WTC11 (cell line): ENCODE data around the gene ARSK. TPM values are rescaled to one million over a fixed set of nuclear protein-coding genes. Genes with fewer than 3 reads are reported as not detected.
A peak's percentile ranks its signal among the peaks of the same experiment; 100 is the strongest.

Experiments
- ATF1 ChIP-seq: sonication (generic); formaldehyde crosslinking; IDR thresholded peaks from 2 replicates; pipeline ENCODE4 v1.8.1; 2023; ENCODE audit warnings: mild to moderate bottlenecking, moderate library complexity, missing genetic modification reagents
- ATF2 ChIP-seq: sonication (generic); formaldehyde crosslinking; IDR thresholded peaks from 2 replicates; pipeline ENCODE4 v1.8.1; 2022; ENCODE audit warnings: low read depth, missing genetic modification reagents, borderline replicate concordance
- CBFB ChIP-seq: sonication (generic); formaldehyde crosslinking; IDR thresholded peaks from 2 replicates; pipeline ENCODE4 v1.8.1; 2022; ENCODE audit warnings: mild to moderate bottlenecking, low read depth, missing genetic modification reagents
- E2F1 ChIP-seq: sonication (generic); formaldehyde crosslinking; IDR thresholded peaks from 2 replicates; pipeline ENCODE4 v1.8.0; 2022; ENCODE audit warnings: mild to moderate bottlenecking, missing genetic modification reagents
- E2F5 ChIP-seq: sonication (generic); formaldehyde crosslinking; IDR thresholded peaks from 2 replicates; pipeline ENCODE4 v1.8.1; 2022; ENCODE audit warnings: mild to moderate bottlenecking, moderate library complexity, missing genetic modification reagents
- EMX1 ChIP-seq: fragments of 250-450 bp; sonication (Bioruptor Pico); IDR thresholded peaks from 2 replicates; pipeline ENCODE4 v1.8.0; 2021; ENCODE audit warnings: mild to moderate bottlenecking
- ESRRA ChIP-seq: sonication (generic); formaldehyde crosslinking; IDR thresholded peaks from 2 replicates; pipeline ENCODE4 v1.8.1; 2022; ENCODE audit warnings: mild to moderate bottlenecking, missing genetic modification reagents, borderline replicate concordance
- FOXP4 ChIP-seq: sonication (generic); formaldehyde crosslinking; IDR thresholded peaks from 2 replicates; pipeline ENCODE4 v1.8.0; 2022; ENCODE audit warnings: mild to moderate bottlenecking, missing genetic modification reagents
- GABPB1 ChIP-seq: sonication (generic); formaldehyde crosslinking; IDR thresholded peaks from 2 replicates; pipeline ENCODE4 v1.8.1; 2023; ENCODE audit warnings: mild to moderate bottlenecking, missing genetic modification reagents
- GRHL2 ChIP-seq: fragments of 250-450 bp; sonication (Bioruptor Pico); IDR thresholded peaks from 2 replicates; pipeline ENCODE4 v1.8.0; 2022; ENCODE audit warnings: mild to moderate bottlenecking, moderate library complexity; ENCODE audit not compliant: insufficient replicate concordance, severe bottlenecking
- HMGXB4 ChIP-seq: sonication (generic); formaldehyde crosslinking; IDR thresholded peaks from 2 replicates; pipeline ENCODE4 v1.8.1; 2023; ENCODE audit warnings: mild to moderate bottlenecking, moderate library complexity, missing genetic modification reagents
- JAZF1 ChIP-seq: fragments of 250-450 bp; sonication (Bioruptor Pico); IDR thresholded peaks from 2 replicates; pipeline ENCODE4 v1.9.0; 2021; ENCODE audit warnings: moderate library complexity, mild to moderate bottlenecking, inconsistent platforms
- JUN ChIP-seq: sonication (generic); formaldehyde crosslinking; IDR thresholded peaks from 2 replicates; pipeline ENCODE4 v1.8.0; 2023; ENCODE audit warnings: mild to moderate bottlenecking, missing genetic modification reagents
- MAX ChIP-seq: sonication (generic); formaldehyde crosslinking; IDR thresholded peaks from 2 replicates; pipeline ENCODE4 v1.8.0; 2022; ENCODE audit warnings: mild to moderate bottlenecking, missing genetic modification reagents
- MLX ChIP-seq: sonication (generic); formaldehyde crosslinking; IDR thresholded peaks from 2 replicates; pipeline ENCODE4 v1.8.1; 2023; ENCODE audit warnings: mild to moderate bottlenecking, missing genetic modification reagents, moderate library complexity
- NFYB ChIP-seq: sonication (generic); formaldehyde crosslinking; conservative IDR thresholded peaks from 2 replicates; pipeline ENCODE4 v1.8.0; 2022; ENCODE audit warnings: low read depth, missing genetic modification reagents
- NR2C2 ChIP-seq: sonication (generic); formaldehyde crosslinking; IDR thresholded peaks from 2 replicates; pipeline ENCODE4 v1.8.0; 2022; ENCODE audit warnings: mild to moderate bottlenecking, missing genetic modification reagents
- PREB ChIP-seq: sonication (generic); formaldehyde crosslinking; IDR thresholded peaks from 2 replicates; pipeline ENCODE4 v1.8.1; 2022; ENCODE audit warnings: mild to moderate bottlenecking, missing genetic modification reagents, moderate library complexity, borderline replicate concordance
- TEAD1 ChIP-seq: sonication (generic); formaldehyde crosslinking; IDR thresholded peaks from 2 replicates; pipeline ENCODE4 v1.8.0; 2022; ENCODE audit warnings: mild to moderate bottlenecking, missing genetic modification reagents
- TP53 ChIP-seq: sonication (generic); formaldehyde crosslinking; IDR thresholded peaks from 2 replicates; pipeline ENCODE4 v1.8.1; 2023; ENCODE audit warnings: mild to moderate bottlenecking, missing genetic modification reagents
- USF1 ChIP-seq: sonication (generic); formaldehyde crosslinking; IDR thresholded peaks from 2 replicates; pipeline ENCODE4 v1.8.0; 2022; ENCODE audit warnings: mild to moderate bottlenecking, missing genetic modification reagents
- USF2 ChIP-seq: sonication (generic); formaldehyde crosslinking; IDR thresholded peaks from 2 replicates; pipeline ENCODE4 v1.8.1; 2023; ENCODE audit warnings: mild to moderate bottlenecking, missing genetic modification reagents, moderate library complexity
- ZNF138 ChIP-seq: sonication (generic); formaldehyde crosslinking; conservative IDR thresholded peaks from 2 replicates; pipeline ENCODE4 v1.8.1; 2022; ENCODE audit warnings: mild to moderate bottlenecking, moderate library complexity, missing genetic modification reagents
- ZNF219 ChIP-seq: sonication (generic); formaldehyde crosslinking; IDR thresholded peaks from 2 replicates; pipeline ENCODE4 v1.8.0; 2023; ENCODE audit warnings: missing genetic modification reagents, mild to moderate bottlenecking, borderline replicate concordance
- ZNF317 ChIP-seq: sonication (generic); formaldehyde crosslinking; IDR thresholded peaks from 2 replicates; pipeline ENCODE4 v1.8.1; 2023; ENCODE audit warnings: low read depth, mild to moderate bottlenecking, moderate library complexity, missing genetic modification reagents, borderline replicate concordance
- total RNA-seq: library from RNA; stranded (reverse); gene quantifications from 3 replicates; pipeline ENCODE4 v1.2.3, GENCODE V29; 2021

ARSK gene
- total RNA-seq, 1 experiment from 2014 or later, result 15.1 TPM

- 0 out of 2 replicates have a peak, but pooled peaks have one; percentile 67 for TF ChIP-seq E2F1 (CRISPR knock-in tag)
- 0 out of 2 replicates have a peak, but pooled peaks have one; percentile 37 for TF ChIP-seq NFYB (CRISPR knock-in tag)
- TF ChIP-seq ZNF317 (CRISPR knock-in tag), result no peak
- TF ChIP-seq CBFB (CRISPR knock-in tag), result no peak
- peak; percentile 31; the same call in 1 of the 2 replicates for TF ChIP-seq ATF1
- peak; percentile 92; the same call in 1 of the 2 replicates for TF ChIP-seq MLX (CRISPR knock-in tag)
- TF ChIP-seq MAX (CRISPR knock-in tag), result peak; percentile 94
- TF ChIP-seq PREB (CRISPR knock-in tag), result no peak
- no peak for TF ChIP-seq JAZF1
- peak; percentile 81; the same call in 1 of the 2 replicates for TF ChIP-seq TEAD1 (CRISPR knock-in tag)
- TF ChIP-seq EMX1 (CRISPR knock-in tag), result no peak
- TF ChIP-seq JUN (CRISPR knock-in tag), result peak; percentile 89
- TF ChIP-seq ESRRA (CRISPR knock-in tag), result peak; percentile 93
- peak; percentile 86; the same call in 1 of the 2 replicates for TF ChIP-seq FOXP4 (CRISPR knock-in tag)
- TF ChIP-seq ATF2, result 0 out of 2 replicates have a peak, but pooled peaks have one; percentile 66
- TF ChIP-seq GABPB1 (CRISPR knock-in tag), result no peak
- 0 out of 2 replicates have a peak, but pooled peaks have one; percentile 15 for TF ChIP-seq USF2 (CRISPR knock-in tag)
- TF ChIP-seq HMGXB4, result peak; percentile 51; the same call in 1 of the 2 replicates
- peak; percentile 89; the same call in 1 of the 2 replicates for TF ChIP-seq ZNF219 (CRISPR knock-in tag)
- TF ChIP-seq NR2C2 (CRISPR knock-in tag), result peak; percentile 61; the same call in 1 of the 2 replicates
- peak; percentile 70; the same call in 1 of the 2 replicates for TF ChIP-seq ZNF138 (CRISPR knock-in tag)
- TF ChIP-seq TP53 (CRISPR knock-in tag), result no peak
- peak; percentile 47 for TF ChIP-seq USF1 (CRISPR knock-in tag)
- TF ChIP-seq GRHL2 (CRISPR knock-in tag), result no peak
- peak; percentile 43; the same call in 1 of the 2 replicates for TF ChIP-seq E2F5 (CRISPR knock-in tag)
Observed at GRCh38 chr5:95620870-95621838, 66.3 kb downstream of the ARSK start (continued).
